Gastrocnemius medialis (tissue), 4 donors: ENCODE measurements around the gene TRPC3.

Experiments used
- POLR2A ChIP-seq, 2 donors: fragments of 450-650 bp; IDR thresholded peaks; one replicate each; pipeline ENCODE4 v1.6.1; 2017; ENCODE audit warnings: antibody characterized with exemption in 2 of 2, mild to moderate bottlenecking in 2 of 2, moderate library complexity in 2 of 2
- TF ChIP-seq, protein P1 (sequence below), 5 experiments: fragments of 450-650 bp in 3 of 5; fragments of 200-600 bp in 2 of 5; sonication (generic) in 2 of 5; IDR thresholded peaks in 4 of 5; conservative IDR thresholded peaks in 1 of 5; 1 replicate in 4 of 5; 2 replicates in 1 of 5; pipeline ENCODE4 v1.5.1; 2016 to 2019; ENCODE audit warnings: antibody characterized with exemption in 5 of 5, mild to moderate bottlenecking in 3 of 5, moderate library complexity in 3 of 5

DNA sequence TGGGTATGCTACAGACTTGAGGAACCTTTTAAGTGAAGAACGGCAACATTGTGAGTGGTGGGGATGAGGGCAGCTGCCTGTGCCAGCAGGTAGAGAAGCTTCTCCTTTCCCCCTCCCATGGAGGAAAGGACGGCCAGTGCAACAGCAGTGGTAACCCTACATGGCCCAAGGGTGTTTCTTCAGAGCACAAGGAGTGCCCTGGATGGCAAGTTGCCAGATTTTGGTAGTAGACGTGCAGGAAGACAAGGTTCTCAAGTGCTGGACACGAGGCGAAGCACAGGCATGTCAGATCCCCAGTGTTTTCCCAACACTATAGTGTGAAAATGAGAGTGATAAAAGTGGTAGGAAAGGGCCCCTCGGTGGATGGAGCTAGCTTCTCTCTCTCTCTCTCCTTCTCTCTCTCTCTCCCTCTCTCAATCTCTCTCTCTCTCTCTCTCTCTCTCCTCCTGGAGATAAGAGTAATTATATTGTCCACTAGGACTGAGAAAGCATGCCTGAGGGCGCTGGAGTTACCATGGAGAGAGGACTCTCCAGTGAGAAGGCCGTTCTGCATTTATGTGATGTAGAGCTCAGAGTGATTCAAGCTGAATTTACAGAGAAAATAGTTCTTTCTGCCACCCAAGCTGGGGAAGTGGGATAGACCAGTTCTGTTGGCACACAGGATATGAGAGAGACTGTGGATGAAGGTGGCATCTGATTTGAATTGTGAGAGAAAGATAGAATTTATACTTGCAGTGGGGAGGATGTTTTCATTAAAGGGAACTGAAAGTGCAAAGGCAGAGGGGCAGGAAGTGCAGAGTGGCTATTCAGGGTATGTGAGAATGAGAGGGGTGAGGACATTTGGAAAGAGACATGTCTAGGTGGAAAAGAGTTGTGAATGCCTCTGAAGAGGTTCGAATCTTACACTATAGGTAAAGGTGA lies 25.7 kb upstream of the TRPC3 start:
- TF ChIP-seq, protein P1, sequence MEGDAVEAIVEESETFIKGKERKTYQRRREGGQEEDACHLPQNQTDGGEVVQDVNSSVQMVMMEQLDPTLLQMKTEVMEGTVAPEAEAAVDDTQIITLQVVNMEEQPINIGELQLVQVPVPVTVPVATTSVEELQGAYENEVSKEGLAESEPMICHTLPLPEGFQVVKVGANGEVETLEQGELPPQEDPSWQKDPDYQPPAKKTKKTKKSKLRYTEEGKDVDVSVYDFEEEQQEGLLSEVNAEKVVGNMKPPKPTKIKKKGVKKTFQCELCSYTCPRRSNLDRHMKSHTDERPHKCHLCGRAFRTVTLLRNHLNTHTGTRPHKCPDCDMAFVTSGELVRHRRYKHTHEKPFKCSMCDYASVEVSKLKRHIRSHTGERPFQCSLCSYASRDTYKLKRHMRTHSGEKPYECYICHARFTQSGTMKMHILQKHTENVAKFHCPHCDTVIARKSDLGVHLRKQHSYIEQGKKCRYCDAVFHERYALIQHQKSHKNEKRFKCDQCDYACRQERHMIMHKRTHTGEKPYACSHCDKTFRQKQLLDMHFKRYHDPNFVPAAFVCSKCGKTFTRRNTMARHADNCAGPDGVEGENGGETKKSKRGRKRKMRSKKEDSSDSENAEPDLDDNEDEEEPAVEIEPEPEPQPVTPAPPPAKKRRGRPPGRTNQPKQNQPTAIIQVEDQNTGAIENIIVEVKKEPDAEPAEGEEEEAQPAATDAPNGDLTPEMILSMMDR (IDR thresholded peaks at IDR 0.05 in 4 of 5, conservative IDR thresholded peaks at IDR 0.05 in 1 of 5), result no peak
- no peak for TF ChIP-seq POLR2A (IDR thresholded peaks at IDR 0.05)
